HepG2 (cell line): ENCODE data around the gene ULK4. TPM values are rescaled to one million over a fixed set of nuclear protein-coding genes. Genes with fewer than 3 reads are reported as not detected.

Experiments
- ATAC-seq: fragments of 200-7000 bp; cut with Tn5 transposase; 3 replicates; pipeline ENCODE4 v1.9.1; 2020; ENCODE audit warnings: mild to moderate bottlenecking, moderate library complexity
- BruUV-seq: library from RNA; stranded (reverse); fragments of 400-500 nt; replicated peaks from 2 replicates; lab custom pipeline; 2021; lab: Mats Ljungman, UMichigan
- CTCF ChIA-PET: fragments of 300-600 bp; formaldehyde crosslinking; extraction: SDS; loops from one replicate; lab custom pipeline; 2021; ENCODE audit warnings: low total read pairs, inconsistent platforms, low intra/inter-chr PET ratio; lab: Yijun Ruan, JAX
- POLR2A ChIA-PET: fragments of 350-600 bp; sonication (Branson Sonifier 250); formaldehyde crosslinking; loops from one replicate; lab custom pipeline; 2020; ENCODE audit warnings: antibody characterized with exemption, inconsistent platforms; lab: Yijun Ruan, JAX
- DNase-seq: peaks from one replicate; pipeline ENCODE4 v3.0.0-alpha.2; 2015; ENCODE audit warnings: low spot score
- FAIRE-seq: peaks from 3 replicates; lab custom pipeline; 2011; peaks lifted over from hg19 to GRCh38; lab: Jason Lieb, UNC
- H2AFZ ChIP-seq: one replicate; pipeline ENCODE4 v1.6.1; 2011; ENCODE audit warnings: low read length, inconsistent platforms
- H3K27ac ChIP-seq: fragments of 300-600 bp; 3 replicates; pipeline ENCODE4 v1.8.0; 2011; ENCODE audit warnings: mixed run types, mild to moderate bottlenecking, mixed read lengths, low read length, inconsistent platforms; ENCODE audit not compliant: insufficient read depth; ENCODE audit errors: extremely low read length
- H3K27me3 ChIP-seq, 2 experiments: fragments of 200-600 bp in 1 of 2; 2 replicates in 1 of 2; 3 replicates in 1 of 2; pipeline versions ENCODE4 v1.6.0 to v1.8.0; 2011; ENCODE audit warnings: low read length in 2 of 2, mild to moderate bottlenecking in 2 of 2, moderate library complexity in 2 of 2, inconsistent platforms in 1 of 2; ENCODE audit not compliant: insufficient read depth in 2 of 2, control insufficient read depth in 1 of 2
- H3K36me3 ChIP-seq, 2 experiments: fragments of 200-600 bp in 1 of 2; replicated peaks in 1 of 2; 2 replicates in 1 of 2; 3 replicates in 1 of 2; pipeline versions ENCODE4 v1.5.1 to v1.8.0; 2011; ENCODE audit warnings: low read length in 2 of 2, inconsistent platforms in 1 of 2; ENCODE audit not compliant: insufficient read depth in 2 of 2, control insufficient read depth in 1 of 2
- H3K4me1 ChIP-seq: 2 replicates; pipeline ENCODE4 v1.5.1; 2012; ENCODE audit warnings: low read length, inconsistent platforms; ENCODE audit not compliant: insufficient read depth
- H3K4me2 ChIP-seq: 2 replicates; pipeline ENCODE4 v1.6.0; 2011; ENCODE audit warnings: low read depth, low read length, inconsistent platforms
- H3K4me3 ChIP-seq, 3 experiments: fragments of 200-600 bp in 1 of 3; sonication (generic), shearing (Covaris generic) in 1 of 3; replicated peaks in 1 of 3; 2 replicates each; pipeline ENCODE4 v1.5.1; 2011 to 2016; ENCODE audit warnings: low read length in 3 of 3, inconsistent platforms in 2 of 3, low read depth in 2 of 3, mild to moderate bottlenecking in 2 of 3, control low read depth in 1 of 3, mixed read lengths in 1 of 3; ENCODE audit not compliant: insufficient read depth in 1 of 3
- H3K79me2 ChIP-seq: one replicate; pipeline ENCODE4 v1.6.1; 2011; ENCODE audit warnings: low read length, inconsistent platforms; ENCODE audit not compliant: insufficient read depth
- H3K9ac ChIP-seq: 2 replicates; pipeline ENCODE4 v1.6.0; 2011; ENCODE audit warnings: mild to moderate bottlenecking, low read depth, low read length, inconsistent platforms; ENCODE audit not compliant: insufficient read depth
- H3K9me3 ChIP-seq: 2 replicates; pipeline ENCODE4 v1.5.1; 2012; ENCODE audit warnings: mild to moderate bottlenecking, low read length
- H4K20me1 ChIP-seq: 2 replicates; pipeline ENCODE4 v1.6.0; 2011; ENCODE audit warnings: inconsistent platforms, mild to moderate bottlenecking, low read length, moderate library complexity; ENCODE audit not compliant: insufficient read depth
- ARID2 ChIP-seq: sonication (generic); formaldehyde crosslinking; IDR thresholded peaks from 2 replicates; pipeline ENCODE4 v1.8.1; 2022; ENCODE audit warnings: mild to moderate bottlenecking, missing genetic modification reagents, borderline replicate concordance
- FOXJ3 ChIP-seq: sonication (generic); formaldehyde crosslinking; IDR thresholded peaks from 2 replicates; pipeline ENCODE4 v1.4.0; 2020; ENCODE audit warnings: missing genetic modification reagents, mild to moderate bottlenecking, borderline replicate concordance
- PLRG1 ChIP-seq: fragments of 450-650 bp; conservative IDR thresholded peaks from 2 replicates; pipeline ENCODE4 v1.6.1; 2016
- RBM22 ChIP-seq: fragments of 200-400 bp; formaldehyde crosslinking; optimal IDR thresholded peaks from 2 replicates; pipeline ENCODE3; 2017; ENCODE audit warnings: mild to moderate bottlenecking, low read length, moderate library complexity
- TEAD3 ChIP-seq: optimal IDR thresholded peaks from 2 replicates; pipeline ENCODE3; 2016; ENCODE audit warnings: borderline replicate concordance
- THAP11 ChIP-seq: IDR thresholded peaks from 2 replicates; pipeline ENCODE4 v1.6.1; 2016; ENCODE audit warnings: missing biosample characterization, missing genetic modification reagents
- ZNF121 ChIP-seq: sonication (generic); formaldehyde crosslinking; IDR thresholded peaks from 2 replicates; pipeline ENCODE4 v1.5.0; 2020; ENCODE audit warnings: mild to moderate bottlenecking, missing genetic modification reagents
- ZNF629 ChIP-seq: sonication (generic); formaldehyde crosslinking; conservative IDR thresholded peaks from 2 replicates; pipeline ENCODE4 v1.5.0; 2020; ENCODE audit warnings: missing genetic modification reagents
- ZNF652 ChIP-seq: IDR thresholded peaks from 2 replicates; pipeline ENCODE4 v1.6.1; 2016; ENCODE audit warnings: low read depth, borderline replicate concordance
- WGBS: methylation state at CpG from one replicate; pipeline ENCODE4 v1.1.6; 2017; ENCODE audit warnings: low lambda C conversion rate; 5-methylcytosine and 5-hydroxymethylcytosine counted together
- in situ Hi-C: cut with HindIII; loops from 2 replicates; pipeline ENCODE4 v1.10.0; 2017; ENCODE audit warnings: low pct_unique_long_range_greater_than_20kb; ENCODE audit not compliant: extremely low pct_ligation_motif_present
- intact Hi-C: fragments of 100-400 bp; cut with micrococcal nuclease; formaldehyde crosslinking; loops from one replicate; pipeline ENCODE4 v1.10.0; 2022; ENCODE audit not compliant: unreplicated experiment
- polyA plus RNA-seq, 8 experiments: library from polyadenylated mRNA; depleted of rRNA in 3 of 8; stranded (reverse) in 7 of 8; unstranded in 1 of 8; fragments of >200 nt; fragmentation: Illumina TruSeq in 4 of 8; extraction: Trizol in 4 of 8; gene quantifications; 2 replicates each; pipeline versions ENCODE4 v1.2.1 to v1.2.3, GENCODE V29; 2011 to 2016; ENCODE audit warnings: low read depth in 4 of 8, missing spikeins in 1 of 8, mixed read lengths in 1 of 8; ENCODE audit not compliant: insufficient read depth in 1 of 8
- total RNA-seq, 5 experiments: library from RNA; depleted of rRNA; stranded (reverse); fragments of >200 nt; fragmentation: Illumina TruSeq; extraction: Trizol; gene quantifications; 2 replicates each; pipeline ENCODE4 v1.2.3, GENCODE V29; 2016; ENCODE audit warnings: low read depth in 1 of 5
- TF ChIP-seq, protein P1 (sequence below): IDR thresholded peaks from 2 replicates; pipeline ENCODE4 v1.6.1; 2012; ENCODE audit warnings: inconsistent platforms
- TF ChIP-seq, protein P2 (sequence below), 2 experiments: sonication (generic) in 1 of 2; formaldehyde crosslinking in 1 of 2; IDR thresholded peaks; 2 replicates each; pipeline versions ENCODE4 v1.4.0 to v1.6.1; 2016 to 2020; ENCODE audit warnings: borderline replicate concordance in 1 of 2, low read depth in 1 of 2, mild to moderate bottlenecking in 1 of 2, missing genetic modification reagents in 1 of 2
- TF ChIP-seq, protein P3 (sequence below): IDR thresholded peaks from 2 replicates; pipeline ENCODE4 v1.6.1; 2016; ENCODE audit warnings: low read depth

ULK4 gene
- total and polyA plus RNA-seq, 2 of the 13 experiments (the other 11 are each of a cell fraction or from before 2014, with no cell fraction given) = 6.7 to 11.8 TPM

DNA sequence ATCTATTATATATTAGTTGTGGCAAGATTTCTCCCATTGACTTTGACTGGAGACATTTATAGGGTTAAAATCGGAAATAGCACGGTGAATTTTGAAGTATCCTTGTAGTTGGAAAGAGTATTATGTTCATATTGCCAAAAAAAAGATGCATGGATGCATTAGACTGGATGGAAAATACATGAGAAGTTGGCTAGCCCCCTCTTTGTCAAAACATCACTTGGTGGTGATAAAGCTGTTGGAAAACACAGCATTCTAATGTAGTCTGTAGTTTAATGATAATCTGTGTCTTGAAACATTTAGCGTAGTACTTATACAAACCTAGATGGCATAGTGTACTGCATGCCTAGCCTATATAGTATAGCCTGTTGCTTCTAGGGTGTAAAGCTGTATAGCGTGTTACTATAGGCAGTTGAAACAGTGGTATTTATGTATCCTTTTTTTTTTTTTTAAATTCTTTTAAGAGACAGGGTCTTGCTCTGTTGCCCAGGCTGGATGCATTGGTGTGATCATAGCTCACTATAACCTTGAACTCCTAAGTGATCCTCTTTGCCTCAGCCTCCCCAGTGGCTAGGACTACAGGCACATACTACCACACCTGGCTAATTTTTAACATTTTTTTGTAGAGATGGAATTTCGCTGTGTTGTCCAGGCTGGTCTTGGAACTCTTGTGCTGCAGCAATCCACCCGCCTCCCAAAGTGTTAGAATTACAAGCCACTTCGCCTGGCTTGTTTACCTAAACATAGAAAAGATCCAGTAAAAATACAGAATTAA is 740.8 kb downstream of the ULK4 start:
- WGBS = 84% methylated on average over 7 of the region's 7 CpGs
- H4K20me1 ChIP-seq = peaks cover 90% of the 10 kb centered on the region
- no peaks in the 10 kb centered on the region for H3K9me3 ChIP-seq
- TF ChIP-seq, protein P1, sequence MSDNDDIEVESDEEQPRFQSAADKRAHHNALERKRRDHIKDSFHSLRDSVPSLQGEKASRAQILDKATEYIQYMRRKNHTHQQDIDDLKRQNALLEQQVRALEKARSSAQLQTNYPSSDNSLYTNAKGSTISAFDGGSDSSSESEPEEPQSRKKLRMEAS = no peak
- TF ChIP-seq, protein P2, sequence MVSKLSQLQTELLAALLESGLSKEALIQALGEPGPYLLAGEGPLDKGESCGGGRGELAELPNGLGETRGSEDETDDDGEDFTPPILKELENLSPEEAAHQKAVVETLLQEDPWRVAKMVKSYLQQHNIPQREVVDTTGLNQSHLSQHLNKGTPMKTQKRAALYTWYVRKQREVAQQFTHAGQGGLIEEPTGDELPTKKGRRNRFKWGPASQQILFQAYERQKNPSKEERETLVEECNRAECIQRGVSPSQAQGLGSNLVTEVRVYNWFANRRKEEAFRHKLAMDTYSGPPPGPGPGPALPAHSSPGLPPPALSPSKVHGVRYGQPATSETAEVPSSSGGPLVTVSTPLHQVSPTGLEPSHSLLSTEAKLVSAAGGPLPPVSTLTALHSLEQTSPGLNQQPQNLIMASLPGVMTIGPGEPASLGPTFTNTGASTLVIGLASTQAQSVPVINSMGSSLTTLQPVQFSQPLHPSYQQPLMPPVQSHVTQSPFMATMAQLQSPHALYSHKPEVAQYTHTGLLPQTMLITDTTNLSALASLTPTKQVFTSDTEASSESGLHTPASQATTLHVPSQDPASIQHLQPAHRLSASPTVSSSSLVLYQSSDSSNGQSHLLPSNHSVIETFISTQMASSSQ (IDR thresholded peaks at IDR 0.05; ENCODE audit: low read depth) = peak; percentile 34; the same call in 1 of the 2 replicates
- TF ChIP-seq, protein P2 (CRISPR knock-in tag; IDR thresholded peaks at IDR 0.05; ENCODE audit: borderline replicate concordance) = no peak
- TF ChIP-seq TEAD3 (CRISPR knock-in tag) (peak; percentile 35), PLRG1 (no peak), ZNF121 (CRISPR knock-in tag) (peak; percentile 97), THAP11 (no peak), RBM22 (peak; percentile 71), FOXJ3 (no peak), ZNF629 (CRISPR knock-in tag) (no peak), ARID2 (CRISPR knock-in tag) (no peak), ZNF652 (CRISPR knock-in tag) (0 out of 2 replicates have a peak, but pooled peaks have one; percentile 27)
- TF ChIP-seq, protein P3, sequence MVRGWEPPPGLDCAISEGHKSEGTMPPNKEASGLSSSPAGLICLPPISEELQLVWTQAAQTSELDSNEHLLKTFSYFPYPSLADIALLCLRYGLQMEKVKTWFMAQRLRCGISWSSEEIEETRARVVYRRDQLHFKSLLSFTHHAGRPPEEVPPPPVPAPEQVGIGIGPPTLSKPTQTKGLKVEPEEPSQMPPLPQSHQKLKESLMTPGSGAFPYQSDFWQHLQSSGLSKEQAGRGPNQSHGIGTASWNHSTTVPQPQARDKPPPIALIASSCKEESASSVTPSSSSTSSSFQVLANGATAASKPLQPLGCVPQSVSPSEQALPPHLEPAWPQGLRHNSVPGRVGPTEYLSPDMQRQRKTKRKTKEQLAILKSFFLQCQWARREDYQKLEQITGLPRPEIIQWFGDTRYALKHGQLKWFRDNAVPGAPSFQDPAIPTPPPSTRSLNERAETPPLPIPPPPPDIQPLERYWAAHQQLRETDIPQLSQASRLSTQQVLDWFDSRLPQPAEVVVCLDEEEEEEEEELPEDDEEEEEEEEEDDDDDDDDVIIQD = 0 out of 2 replicates have a peak, but pooled peaks have one; percentile 19
- H3K4me3 ChIP-seq = no peak overlapping the region
- no peaks in the 10 kb centered on the region for H3K27me3 ChIP-seq
- H3K4me1 ChIP-seq = peaks cover 60% of the 10 kb centered on the region
- H3K4me2 ChIP-seq = no peak overlapping the region
- no peak overlapping the region for H3K9ac ChIP-seq
- peaks cover 16 to 32% of the 10 kb centered on the region in 2 experiments for H3K36me3 ChIP-seq
- FAIRE-seq = no peak
- H3K27ac ChIP-seq = no peak overlapping the region
- ChIA-PET POLR2A (no interaction called here), CTCF (no interaction called here)
- intact Hi-C loops = no loop called here
- no peak for DNase-seq
- BruUV-seq = no TSS peak
- in situ Hi-C loops = loop anchor here (25.0 kb wide), 1 partner anchor 634 kb away; no protein-coding TSS in a partner anchor
- H2AFZ ChIP-seq = no peak overlapping the region
- peak; percentile 75 for ATAC-seq
- H3K79me2 ChIP-seq = peaks cover 96% of the 10 kb centered on the region
